NCI-H128 (cell line): ENCODE measurements around the gene XPNPEP1.

ENCODE experiments used
- DNase-seq: peaks from one replicate; lab custom pipeline; 2025; ENCODE audit not compliant: unreplicated experiment; lab: John Stamatoyannopoulos, UW

Gene XPNPEP1

GRCh38 chr10:109895095-109895818, 28.1 kb downstream of the XPNPEP1 start:
- no peak for DNase-seq

- DNase-seq, result no peak
These were observed 28.8 kb downstream of the XPNPEP1 start for GRCh38 chr10:109894516-109894915.

- no peak for DNase-seq
These were observed 29.9 kb downstream of the XPNPEP1 start for GRCh38 chr10:109893386-109893785.

- no peak for DNase-seq
These were observed 30.4 kb downstream of the XPNPEP1 start for GRCh38 chr10:109892931-109893330.

- DNase-seq, result no peak
These were observed 31.2 kb downstream of the XPNPEP1 start for GRCh38 chr10:109892117-109892516.

GRCh38 chr10:109891105-109891504, 32.2 kb downstream of the XPNPEP1 start:
- DNase-seq, result no peak

GRCh38 chr10:109889867-109890266, 33.4 kb downstream of the XPNPEP1 start:
- no peak for DNase-seq

GRCh38 chr10:109887776-109888175, 35.5 kb downstream of the XPNPEP1 start:
- no peak for DNase-seq

GRCh38 chr10:109887243-109887642, 36.1 kb downstream of the XPNPEP1 start:
- no peak for DNase-seq

- DNase-seq, result no peak
These were observed 36.5 kb downstream of the XPNPEP1 start for GRCh38 chr10:109886781-109887140.

GRCh38 chr10:109886037-109886780, 37.1 kb downstream of the XPNPEP1 start:
- no peak for DNase-seq

- peak; percentile 26 for DNase-seq
These were observed 39.2 kb downstream of the XPNPEP1 start for GRCh38 chr10:109883859-109884771.

- no peak for DNase-seq
These were observed 40.9 kb downstream of the XPNPEP1 start for GRCh38 chr10:109882251-109883057.

GRCh38 chr10:109881769-109882057, 41.6 kb downstream of the XPNPEP1 start:
- no peak for DNase-seq

- no peak for DNase-seq
These were observed 42.2 kb downstream of the XPNPEP1 start for GRCh38 chr10:109880886-109881768.

GRCh38 chr10:109877546-109877945, 45.8 kb downstream of the XPNPEP1 start:
- DNase-seq, result no peak

- DNase-seq, result no peak
These were observed 47.2 kb downstream of the XPNPEP1 start for GRCh38 chr10:109875828-109876821.

GRCh38 chr10:109875151-109875568, 48.2 kb downstream of the XPNPEP1 start:
- no peak for DNase-seq

GRCh38 chr10:109871476-109871875, 51.8 kb downstream of the XPNPEP1 start:
- no peak for DNase-seq
